Measurements from ENCODE around the gene LHFPL6.
A peak's percentile ranks its signal among the peaks of the same experiment; 100 is the strongest.

LHFPL6 gene

GRCh38 chr13:39389013-39389412 lies 214.0 kb downstream of the LHFPL6 start:
- no peak for DNase-seq

GRCh38 chr13:39385621-39386231 lies 217.3 kb downstream of the LHFPL6 start:
- peak in 4 of 56 donors; percentile 3 to 10 (median 4) for DNase-seq

- DNase-seq: no peak
Measured at GRCh38 chr13:39385154-39385553, 217.8 kb downstream of the LHFPL6 start.

DNA sequence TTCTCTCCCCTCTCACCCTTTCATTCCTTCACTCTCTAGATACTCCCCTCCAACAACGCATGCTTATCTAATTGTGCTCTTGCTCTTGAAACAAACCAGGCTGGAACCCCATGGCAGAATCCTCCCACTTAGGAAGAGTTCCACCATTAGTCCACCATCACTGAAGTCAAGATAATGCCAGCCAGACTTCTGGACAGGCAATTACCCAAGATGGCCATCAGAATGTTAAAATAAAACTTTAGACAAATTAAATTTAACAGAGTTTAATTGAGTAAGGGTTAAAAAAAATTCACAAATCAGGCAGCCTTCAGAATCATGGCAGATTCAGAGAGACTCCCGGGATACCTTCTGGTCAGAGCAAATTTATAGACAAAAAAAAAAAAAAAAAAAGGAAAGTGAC lies 221.5 kb downstream of the LHFPL6 start:
- DNase-seq: no peak

- no peak for DNase-seq
Measured at GRCh38 chr13:39379667-39380655, 223.0 kb downstream of the LHFPL6 start.

DNA sequence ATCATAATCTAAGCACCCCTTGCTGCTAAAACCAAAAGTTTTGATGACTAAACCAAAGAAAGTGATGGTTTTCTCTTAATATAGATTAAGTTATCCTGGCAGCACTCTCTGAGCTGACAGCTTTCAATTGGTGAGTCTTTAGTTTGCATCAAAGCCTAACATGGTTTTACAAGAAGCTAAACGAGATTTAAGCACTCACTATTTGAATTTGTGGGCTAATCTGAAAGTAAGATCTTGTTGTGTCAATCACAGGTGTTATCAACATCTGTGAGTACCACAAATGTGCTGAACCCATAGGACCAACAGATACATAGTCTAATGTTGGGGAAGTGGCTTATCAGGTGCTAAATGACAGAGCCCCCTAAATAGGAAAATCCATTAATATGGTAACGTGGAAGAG lies 223.9 kb downstream of the LHFPL6 start:
- DNase-seq: no peak

GRCh38 chr13:39378306-39378705 lies 224.7 kb downstream of the LHFPL6 start:
- no peak for DNase-seq

DNA sequence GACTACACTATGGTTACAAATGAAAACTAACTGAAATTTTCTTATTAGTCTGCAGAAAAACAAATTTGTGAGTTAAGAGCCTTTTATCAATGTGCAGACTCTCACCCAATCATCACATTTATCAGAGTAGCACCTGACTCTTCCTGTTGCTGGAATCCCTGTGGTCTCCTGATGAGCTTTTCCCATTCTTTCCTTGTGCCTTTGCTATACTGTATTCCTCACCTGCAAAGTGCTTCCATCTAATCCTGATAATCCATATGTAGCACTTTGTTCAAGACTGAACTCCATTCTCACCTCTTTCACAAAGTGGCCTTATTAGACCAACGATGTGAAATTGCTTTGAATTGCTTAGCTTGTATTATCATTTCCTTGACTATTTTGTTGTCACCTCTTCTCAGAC lies 225.3 kb downstream of the LHFPL6 start:
- no peak for DNase-seq

DNA sequence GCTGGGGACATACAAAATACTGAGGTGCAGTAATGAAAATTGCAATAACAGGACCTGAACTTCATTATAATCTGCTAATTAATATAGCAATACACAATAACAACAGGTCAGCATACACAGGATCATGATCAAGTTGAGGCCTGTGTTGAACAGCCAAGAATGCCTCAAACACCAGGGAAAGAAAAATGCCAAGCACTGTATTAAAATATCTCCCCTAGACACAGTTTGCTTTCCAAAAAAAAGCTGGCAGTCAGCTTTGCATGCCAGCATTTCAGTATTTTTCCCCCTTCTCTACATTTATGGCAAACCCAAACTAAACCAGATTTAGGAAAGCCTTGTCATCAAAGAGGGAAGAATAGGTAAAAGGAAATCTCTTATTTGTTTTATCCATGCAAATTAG lies 226.9 kb downstream of the LHFPL6 start:
- no peak for DNase-seq

DNA sequence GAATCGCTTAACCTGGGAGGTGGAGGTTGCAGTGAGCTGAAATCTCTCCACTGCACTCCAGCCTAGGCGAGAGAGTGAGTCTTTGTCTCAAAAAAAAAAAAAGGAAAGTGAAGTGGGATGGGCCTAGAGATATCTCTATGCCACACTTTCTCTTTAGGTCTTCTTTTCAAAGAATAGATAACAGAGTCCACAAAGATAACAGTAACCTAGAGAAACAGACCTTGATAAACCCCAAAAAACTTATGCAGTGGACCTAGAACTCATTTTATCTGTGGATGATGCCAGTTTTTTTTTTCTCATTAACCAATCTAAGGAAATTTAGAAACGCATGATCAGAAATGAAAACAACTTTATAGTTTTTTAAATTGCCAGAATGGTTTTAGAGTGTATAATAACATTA lies 227.4 kb downstream of the LHFPL6 start:
- DNase-seq: no peak

- no peak for DNase-seq
Measured at GRCh38 chr13:39374741-39375189, 228.2 kb downstream of the LHFPL6 start.

GRCh38 chr13:39373145-39373544 lies 229.8 kb downstream of the LHFPL6 start:
- DNase-seq: no peak

DNA sequence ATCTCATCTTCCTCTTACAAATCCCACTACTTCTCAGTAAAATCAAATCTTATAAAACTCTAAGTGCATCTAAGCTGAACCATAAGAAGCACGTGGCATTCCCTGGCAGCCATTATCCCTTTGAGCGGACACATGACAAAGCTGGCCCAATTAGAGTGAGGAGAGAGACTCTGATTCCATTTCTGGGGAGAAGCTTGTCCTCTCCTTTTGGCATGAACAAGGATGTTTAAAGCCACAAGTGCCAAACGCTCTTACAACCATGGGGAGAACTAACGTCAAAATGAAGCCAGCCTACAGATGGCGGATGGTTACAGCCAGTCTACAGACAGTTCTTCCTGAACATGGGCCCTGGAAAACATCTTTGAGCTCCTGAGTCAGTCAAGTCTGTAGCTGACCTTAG lies 231.3 kb downstream of the LHFPL6 start:
- no peak for DNase-seq

DNA sequence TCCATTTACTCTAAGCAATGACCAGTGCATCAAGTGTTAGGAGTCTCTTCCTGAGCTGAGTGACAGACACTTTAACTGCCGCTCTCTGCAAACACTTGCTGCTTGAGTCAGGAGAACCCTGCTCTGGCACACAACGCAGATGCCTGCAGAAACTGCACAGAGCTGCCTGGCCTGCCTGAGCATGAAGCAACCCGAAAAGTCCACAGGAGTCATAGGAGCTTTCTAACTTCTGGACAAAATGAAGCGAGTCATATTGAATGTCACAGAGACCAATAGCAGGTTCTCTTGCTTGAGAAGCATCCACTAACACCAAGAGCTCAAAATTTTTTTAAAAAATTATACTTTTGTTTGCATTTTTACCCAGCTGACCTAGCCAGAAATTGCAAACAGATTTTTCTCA lies 232.4 kb downstream of the LHFPL6 start:
- no peak for DNase-seq

DNA sequence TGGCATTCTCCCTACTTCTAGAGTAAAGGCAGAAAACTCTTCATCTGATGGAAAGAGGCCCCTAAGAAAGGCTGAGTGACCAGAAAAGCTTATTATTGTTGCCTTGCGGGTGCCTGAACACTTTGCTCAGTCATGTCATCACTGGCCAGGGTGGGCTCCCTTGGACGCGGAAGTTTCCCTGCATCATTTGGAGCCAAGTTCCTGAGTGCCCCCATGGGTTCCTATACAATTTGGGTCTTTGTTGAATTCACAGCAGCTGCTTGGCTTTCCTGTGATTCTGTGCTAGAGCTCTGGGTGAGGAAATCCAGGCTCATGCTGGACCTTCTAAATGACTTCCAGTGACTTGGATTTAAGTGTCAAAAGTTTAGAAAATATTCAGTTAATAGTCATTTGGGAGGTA lies 232.9 kb downstream of the LHFPL6 start:
- DNase-seq: no peak

DNA sequence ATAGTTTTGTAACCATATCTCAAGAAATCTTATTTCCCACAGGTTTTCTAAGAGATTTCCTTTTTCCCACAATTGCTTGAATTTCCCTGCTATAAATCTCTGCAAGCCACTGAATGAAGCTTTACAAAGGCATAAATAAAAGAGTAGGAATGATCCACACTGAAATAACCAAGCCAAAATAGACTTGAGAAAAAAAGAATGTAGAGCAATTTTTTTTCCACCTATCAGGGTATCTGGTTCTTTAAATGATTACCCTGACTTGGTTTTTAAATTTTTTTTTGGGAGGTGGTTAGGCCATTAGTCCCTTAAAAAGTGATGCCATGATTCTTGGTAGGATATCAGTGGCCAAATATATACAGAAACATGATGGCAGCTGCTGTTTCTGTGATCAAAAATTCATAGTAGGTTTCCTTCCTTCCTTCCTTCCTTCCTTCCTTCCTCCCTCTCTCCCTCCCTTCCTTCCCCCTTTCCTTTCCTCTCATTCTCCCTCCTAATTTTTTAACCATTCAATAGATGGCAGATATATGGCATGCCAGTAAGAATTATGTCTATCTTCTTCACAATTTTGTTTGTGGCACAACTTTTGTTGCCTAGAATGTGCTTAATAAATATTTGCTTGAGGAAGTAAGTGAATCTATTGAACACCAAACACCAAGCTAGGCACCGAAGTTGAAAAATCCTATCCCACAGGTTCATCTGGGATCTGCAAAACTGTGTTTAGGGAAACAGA lies 233.7 kb downstream of the LHFPL6 start:
- DNase-seq: no peak

- no peak for DNase-seq
Measured at GRCh38 chr13:39365879-39366278, 237.1 kb downstream of the LHFPL6 start.

DNA sequence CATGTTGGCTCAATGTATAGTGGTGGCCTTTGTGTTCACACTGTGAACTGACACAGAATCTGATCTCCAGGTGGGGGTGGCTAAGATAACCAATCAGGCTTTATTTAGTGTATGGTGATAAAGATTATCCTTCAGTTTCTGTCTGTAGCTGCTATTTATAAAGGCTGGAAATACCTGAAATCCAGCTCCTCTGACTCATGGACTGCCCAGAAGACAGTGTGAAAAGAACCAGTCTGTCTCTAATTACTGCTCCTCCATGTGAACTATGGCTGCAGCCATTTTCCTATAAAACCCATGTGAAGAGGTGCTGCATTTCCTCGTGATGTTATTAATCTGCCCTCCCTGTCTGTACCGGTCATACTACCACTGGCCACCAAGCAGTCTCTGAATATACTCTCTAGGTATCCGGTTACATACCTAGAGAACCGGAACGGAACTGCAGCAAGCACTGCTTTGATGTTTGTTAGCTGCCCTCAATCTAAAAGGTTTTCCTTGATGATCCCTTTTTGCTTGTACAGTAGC lies 238.0 kb downstream of the LHFPL6 start:
- DNase-seq: no peak

DNA sequence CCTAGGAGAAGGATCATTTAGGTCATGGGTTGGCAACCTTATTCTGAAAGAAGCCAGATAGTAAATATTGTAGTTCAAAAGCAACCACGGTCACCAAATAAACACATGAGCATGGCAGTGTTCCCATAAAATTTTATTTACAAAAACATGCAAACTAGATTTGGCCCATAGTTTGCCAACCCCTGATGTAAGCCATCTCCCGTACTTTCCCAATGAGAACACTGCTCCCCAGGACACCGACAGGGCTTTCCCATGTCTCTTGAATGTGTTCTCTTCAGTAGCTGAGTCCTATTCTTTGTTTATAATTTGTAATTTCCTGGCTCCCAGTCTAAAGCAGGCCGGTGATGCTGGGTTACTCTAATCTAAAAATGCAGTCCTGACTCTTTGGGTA lies 239.6 kb downstream of the LHFPL6 start:
- no peak for DNase-seq

GRCh38 chr13:39362652-39363381 lies 240.2 kb downstream of the LHFPL6 start:
- no peak for DNase-seq

GRCh38 chr13:39353988-39354387 lies 249.0 kb downstream of the LHFPL6 start:
- DNase-seq: no peak

Measured in amygdala (tissue), 56 donors.